NT2/D1 (cell line): ENCODE results near the gene PAGE2B.

ENCODE experiments used
- SUZ12 ChIP-seq: IDR thresholded peaks from 2 replicates; pipeline ENCODE4 v1.6.1; 2011; ENCODE audit not compliant: insufficient read length, insufficient read depth; ENCODE audit errors: extremely low read depth
- ZNF274 ChIP-seq: IDR thresholded peaks from 2 replicates; pipeline ENCODE4 v1.6.1; 2011; ENCODE audit warnings: mild to moderate bottlenecking, low read depth, low read length

DNA sequence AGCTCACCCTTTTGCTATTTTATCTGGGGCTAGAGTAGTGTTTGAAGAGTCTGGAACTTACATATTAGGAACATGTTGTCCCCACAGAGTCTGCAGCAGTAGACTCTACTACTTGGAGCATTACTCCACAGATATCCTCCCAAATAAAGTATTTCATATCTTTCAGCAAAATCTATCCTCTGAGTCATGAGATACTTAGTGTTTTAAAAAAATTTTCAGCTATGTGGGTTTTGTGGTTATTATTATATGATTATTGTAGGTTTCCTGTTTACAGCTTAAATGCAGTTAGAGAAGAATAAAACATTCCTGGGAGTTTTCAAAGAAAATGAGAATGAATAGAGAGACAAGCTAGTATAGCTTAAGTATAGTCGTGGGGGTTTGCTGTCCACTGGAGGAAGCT is 44.9 kb downstream of the PAGE2B start:
- TF ChIP-seq SUZ12, result no peak
- TF ChIP-seq ZNF274, result no peak
